AG09319 (cell line): ENCODE data around the gene PLEKHG4B.

Source experiments
- DNase-seq: peaks from one replicate; pipeline ENCODE4 v3.0.0-alpha.2; 2010; ENCODE audit warnings: low read depth; ENCODE audit errors: extremely low read depth
- CTCF ChIP-seq: IDR thresholded peaks from 2 replicates; pipeline ENCODE4 v1.5.1; 2011; ENCODE audit warnings: low read depth, mild to moderate bottlenecking, inconsistent platforms, low read length, moderate library complexity

The PLEKHG4B gene

GRCh38 chr5:176296-176823, 84.4 kb downstream of the PLEKHG4B start:
- DNase-seq: no peak
- TF ChIP-seq CTCF: no peak

- DNase-seq: no peak
- TF ChIP-seq CTCF: no peak
Observed at GRCh38 chr5:178110-178509, 86.1 kb downstream of the PLEKHG4B start.

- no peak for TF ChIP-seq CTCF
Observed at GRCh38 chr5:179401-179800, 87.4 kb downstream of the PLEKHG4B start.

GRCh38 chr5:180286-180918, 88.4 kb downstream of the PLEKHG4B start:
- TF ChIP-seq CTCF: no peak
- no peak for DNase-seq

More at GRCh38 chr5:179401-179800, 87.4 kb downstream of the PLEKHG4B start:
- DNase-seq: no peak

- no peak for TF ChIP-seq CTCF
- DNase-seq: no peak
Observed at GRCh38 chr5:181160-181559, 89.2 kb downstream of the PLEKHG4B start.

GRCh38 chr5:181566-181965, 89.6 kb downstream of the PLEKHG4B start:
- no peak for TF ChIP-seq CTCF
- DNase-seq: no peak

GRCh38 chr5:182126-182525, 90.2 kb downstream of the PLEKHG4B start:
- no peak for DNase-seq
- no peak for TF ChIP-seq CTCF
